CD14-positive monocyte (primary cell): ENCODE measurements around the gene IGFN1. TPM values are rescaled to one million over a fixed set of nuclear protein-coding genes. Genes with fewer than 3 reads are reported as not detected.

Source experiments
- DNase-seq, 3 donors: peaks; one replicate each; pipeline ENCODE4 v3.0.0-alpha.2; 2011 to 2022
- H2AFZ ChIP-seq: 2 replicates; pipeline ENCODE4 v1.6.0; 2012; ENCODE audit warnings: mild to moderate bottlenecking, low read depth, low read length, inconsistent platforms; ENCODE audit not compliant: insufficient read depth, poor library complexity, severe bottlenecking
- H3K27ac ChIP-seq, 2 donors: 1 replicate in 1 of 2; 2 replicates in 1 of 2; pipeline ENCODE4 v1.5.1; 2012 to 2013; ENCODE audit warnings: low read length in 2 of 2, control low read depth in 1 of 2, inconsistent platforms in 1 of 2, low read depth in 1 of 2, mild to moderate bottlenecking in 1 of 2
- H3K27me3 ChIP-seq, 2 donors: one replicate each; pipeline versions ENCODE4 v1.6.0 to v1.6.1; 2011 to 2013; ENCODE audit warnings: low read length in 2 of 2; ENCODE audit not compliant: control insufficient read depth in 2 of 2, insufficient read depth in 2 of 2
- H3K36me3 ChIP-seq, 2 donors: replicated peaks in 1 of 2; 1 replicate in 1 of 2; 2 replicates in 1 of 2; pipeline versions ENCODE4 v1.5.1 to v1.6.1; 2012 to 2013; ENCODE audit warnings: low read length in 2 of 2, control low read depth in 1 of 2, inconsistent platforms in 1 of 2, mild to moderate bottlenecking in 1 of 2; ENCODE audit not compliant: insufficient read depth in 2 of 2, control insufficient read depth in 1 of 2
- H3K4me1 ChIP-seq, 2 donors: 1 replicate in 1 of 2; 2 replicates in 1 of 2; pipeline versions ENCODE4 v1.5.1 to v1.6.1; 2012 to 2013; ENCODE audit warnings: low read length in 2 of 2, control low read depth in 1 of 2, inconsistent platforms in 1 of 2, mild to moderate bottlenecking in 1 of 2, moderate library complexity in 1 of 2; ENCODE audit not compliant: insufficient read depth in 2 of 2, control insufficient read depth in 1 of 2
- H3K4me2 ChIP-seq: replicated peaks from 2 replicates; pipeline ENCODE3; 2012; ENCODE audit warnings: low read length, moderate library complexity, mild to moderate bottlenecking; ENCODE audit not compliant: poor library complexity, severe bottlenecking; ENCODE audit errors: extremely low read depth
- H3K4me3 ChIP-seq, 3 experiments: fragments of 200-600 bp in 1 of 3; sonication (generic) in 1 of 3; replicated peaks in 1 of 3; 1 replicate in 2 of 3; 2 replicates in 1 of 3; pipeline ENCODE4 v1.5.1; 2011 to 2013; ENCODE audit warnings: low read length in 3 of 3, mild to moderate bottlenecking in 3 of 3, control low read depth in 2 of 3, low read depth in 2 of 3, inconsistent platforms in 1 of 3, moderate library complexity in 1 of 3
- H3K79me2 ChIP-seq: 2 replicates; pipeline ENCODE4 v1.6.0; 2012; ENCODE audit warnings: mild to moderate bottlenecking, control low read depth, inconsistent platforms, low read length, moderate library complexity; ENCODE audit not compliant: insufficient read depth
- H3K9ac ChIP-seq: 2 replicates; pipeline ENCODE4 v1.6.0; 2017; ENCODE audit warnings: low read length, mild to moderate bottlenecking; ENCODE audit not compliant: insufficient read depth, poor library complexity, severe bottlenecking
- H3K9me3 ChIP-seq, 2 donors: replicated peaks in 1 of 2; 1 replicate in 1 of 2; 2 replicates in 1 of 2; pipeline versions ENCODE4 v1.5.1 to v1.6.1; 2012 to 2013; ENCODE audit warnings: low read length in 2 of 2, control low read depth in 1 of 2; ENCODE audit not compliant: control insufficient read depth in 1 of 2, insufficient read depth in 1 of 2
- H4K20me1 ChIP-seq: 2 replicates; pipeline ENCODE4 v1.6.0; 2012; ENCODE audit warnings: mild to moderate bottlenecking, low read length, control low read depth, moderate library complexity; ENCODE audit not compliant: insufficient read depth
- H3K27ac Mint-ChIP-seq, 7 donors: one replicate each; pipeline ENCODE4 v1.8.0; 2020; ENCODE audit warnings: mild to moderate bottlenecking in 7 of 7, mixed read lengths in 7 of 7, moderate library complexity in 6 of 7, inconsistent platforms in 2 of 7
- H3K27me3 Mint-ChIP-seq, 3 donors: one replicate each; pipeline ENCODE4 v1.8.0; 2021 to 2022; ENCODE audit warnings: low read depth in 3 of 3, mild to moderate bottlenecking in 3 of 3, mixed read lengths in 3 of 3, moderate library complexity in 3 of 3, inconsistent platforms in 1 of 3
- H3K36me3 Mint-ChIP-seq, 2 donors: one replicate each; pipeline ENCODE4 v1.8.0; 2020; ENCODE audit warnings: mixed read lengths in 2 of 2, inconsistent platforms in 1 of 2, mild to moderate bottlenecking in 1 of 2
- H3K4me1 Mint-ChIP-seq: one replicate; pipeline ENCODE4 v1.8.0; 2020; ENCODE audit warnings: mild to moderate bottlenecking, mixed read lengths
- H3K4me3 Mint-ChIP-seq, 2 donors: one replicate each; pipeline ENCODE4 v1.8.0; 2020; ENCODE audit warnings: mild to moderate bottlenecking in 2 of 2, mixed read lengths in 2 of 2, moderate library complexity in 1 of 2
- H3K9me3 Mint-ChIP-seq, 7 donors: one replicate each; pipeline ENCODE4 v1.8.0; 2020 to 2022; ENCODE audit warnings: mixed read lengths in 7 of 7, mild to moderate bottlenecking in 6 of 7, moderate library complexity in 6 of 7, inconsistent platforms in 2 of 7
- WGBS: methylation state at CpG from one replicate; pipeline ENCODE4 v1.1.5; 2013; ENCODE audit warnings: missing lambda C conversion rate; ENCODE audit not compliant: insufficient coverage; 5-methylcytosine and 5-hydroxymethylcytosine counted together
- intact Hi-C, 2 donors: fragments of 100-400 bp; cut with micrococcal nuclease; formaldehyde crosslinking; loops; one replicate each; pipeline versions ENCODE4 v1.15.0 to v1.15.1; 2023
- polyA plus RNA-seq, 3 donors: library from polyadenylated mRNA; depleted of rRNA in 1 of 3; unstranded in 2 of 3; stranded (reverse) in 1 of 3; fragments of 300-500 nt in 2 of 3; fragments of >200 nt in 1 of 3; fragmentation: Illumina TruSeq in 2 of 3; gene quantifications; 1 replicate in 2 of 3; 2 replicates in 1 of 3; pipeline ENCODE4 v1.2.3, GENCODE V29; 2012 to 2021
- TF ChIP-seq, protein P1 (sequence below): fragments of 200-600 bp; IDR thresholded peaks from one replicate; pipeline ENCODE4 v1.8.0; 2022; ENCODE audit warnings: antibody characterized with exemption, mild to moderate bottlenecking

IGFN1 gene
- polyA plus RNA-seq, 3 donors = not detected

DNA sequence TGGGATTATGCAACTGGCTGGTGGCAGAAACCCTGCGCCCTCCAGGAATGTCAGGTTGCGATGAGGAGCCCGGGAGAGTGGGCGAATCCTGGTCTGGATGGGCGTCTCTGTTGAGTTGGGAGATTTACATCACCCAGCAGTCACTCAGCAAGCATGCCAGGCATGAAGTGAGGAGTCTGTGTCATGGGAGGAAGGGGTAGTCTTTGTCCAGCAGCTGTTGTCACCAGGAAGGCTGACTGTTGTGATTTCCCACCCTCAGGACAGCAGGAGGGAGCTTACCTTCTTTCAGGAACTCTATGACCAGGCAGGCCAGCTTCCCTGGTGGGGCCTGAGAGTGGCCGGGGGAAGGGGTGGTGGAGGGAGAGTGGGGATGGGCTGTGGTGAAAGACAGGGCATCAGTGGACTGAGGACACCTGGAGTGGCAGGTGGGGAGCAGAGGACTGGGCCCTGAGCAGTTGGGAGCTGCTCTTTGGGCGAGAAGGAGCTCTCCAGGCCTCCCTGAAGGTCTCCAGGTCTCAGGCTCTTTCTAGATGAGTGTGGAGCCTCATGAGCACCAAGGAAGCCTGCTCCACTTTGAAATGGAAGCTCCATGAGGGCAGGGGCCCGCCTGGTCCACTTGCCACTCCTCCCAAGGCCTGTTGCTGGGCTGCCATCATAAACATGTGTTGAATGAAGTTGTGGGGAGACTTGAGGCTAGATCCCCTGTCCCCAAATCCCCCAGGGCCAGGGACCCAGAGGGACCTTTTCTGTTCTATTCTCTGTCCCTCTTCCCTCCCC lies 71.3 kb downstream of the IGFN1 start:
- H3K4me1 Mint-ChIP-seq = peaks cover 3% of the 10 kb centered on the region
- no peak overlapping the region for H3K27ac ChIP-seq

GRCh38 chr1:201262963-201263608 lies 72.5 kb downstream of the IGFN1 start:
- WGBS = 98% methylated on average over 5 of the region's 7 CpGs

More for the DNA sequence above, 71.3 kb downstream of the IGFN1 start:
- intact Hi-C loops = no loop called here
- H3K27ac Mint-ChIP-seq = no peak overlapping the region
- H3K4me3 ChIP-seq = no peak overlapping the region
- no peak for DNase-seq
- H3K36me3 ChIP-seq = no peaks in the 10 kb centered on the region
- H3K27me3 Mint-ChIP-seq = peaks cover 26 to 29% (median 27%) of the 10 kb centered on the region in 3 donors
- no peaks in the 10 kb centered on the region for H3K9me3 Mint-ChIP-seq
- no peak overlapping the region for H3K9ac ChIP-seq
- H2AFZ ChIP-seq = no peak overlapping the region
- 94% methylated on average over 2 of the region's 8 CpGs for WGBS
- no peaks in the 10 kb centered on the region for H3K79me2 ChIP-seq
- peaks cover 0 to 13% of the 10 kb centered on the region in 2 donors for H3K27me3 ChIP-seq
- no peaks in the 10 kb centered on the region for H3K36me3 Mint-ChIP-seq
- peaks cover 0 to 5% of the 10 kb centered on the region in 2 donors for H3K4me1 ChIP-seq
- H3K4me3 Mint-ChIP-seq = no peak overlapping the region
- no peak overlapping the region for H3K4me2 ChIP-seq
- TF ChIP-seq, protein P1, sequence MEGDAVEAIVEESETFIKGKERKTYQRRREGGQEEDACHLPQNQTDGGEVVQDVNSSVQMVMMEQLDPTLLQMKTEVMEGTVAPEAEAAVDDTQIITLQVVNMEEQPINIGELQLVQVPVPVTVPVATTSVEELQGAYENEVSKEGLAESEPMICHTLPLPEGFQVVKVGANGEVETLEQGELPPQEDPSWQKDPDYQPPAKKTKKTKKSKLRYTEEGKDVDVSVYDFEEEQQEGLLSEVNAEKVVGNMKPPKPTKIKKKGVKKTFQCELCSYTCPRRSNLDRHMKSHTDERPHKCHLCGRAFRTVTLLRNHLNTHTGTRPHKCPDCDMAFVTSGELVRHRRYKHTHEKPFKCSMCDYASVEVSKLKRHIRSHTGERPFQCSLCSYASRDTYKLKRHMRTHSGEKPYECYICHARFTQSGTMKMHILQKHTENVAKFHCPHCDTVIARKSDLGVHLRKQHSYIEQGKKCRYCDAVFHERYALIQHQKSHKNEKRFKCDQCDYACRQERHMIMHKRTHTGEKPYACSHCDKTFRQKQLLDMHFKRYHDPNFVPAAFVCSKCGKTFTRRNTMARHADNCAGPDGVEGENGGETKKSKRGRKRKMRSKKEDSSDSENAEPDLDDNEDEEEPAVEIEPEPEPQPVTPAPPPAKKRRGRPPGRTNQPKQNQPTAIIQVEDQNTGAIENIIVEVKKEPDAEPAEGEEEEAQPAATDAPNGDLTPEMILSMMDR = no peak
- no peaks in the 10 kb centered on the region for H4K20me1 ChIP-seq
- no peaks in the 10 kb centered on the region for H3K9me3 ChIP-seq

More at GRCh38 chr1:201262963-201263608, 72.5 kb downstream of the IGFN1 start:
- Histone ChIP-seq H3K79me2 (no peaks in the 10 kb centered on the region), H3K27me3 (peaks cover 0 to 15% of the 10 kb centered on the region in 2 donors), H4K20me1 (no peaks in the 10 kb centered on the region), H3K9me3 (no peaks in the 10 kb centered on the region), H3K4me3 (no peak overlapping the region), H3K36me3 (no peaks in the 10 kb centered on the region), H2AFZ (no peak overlapping the region), H3K27ac (no peak overlapping the region), H3K9ac (no peak overlapping the region), H3K4me1 (peaks cover 0 to 5% of the 10 kb centered on the region in 2 donors), H3K4me2 (no peak overlapping the region)
- DNase-seq = no peak
- Mint-ChIP-seq H3K4me1 (peaks cover 3% of the 10 kb centered on the region), H3K27me3 (peaks cover 27 to 33% (median 30%) of the 10 kb centered on the region in 3 donors), H3K4me3 (no peak overlapping the region), H3K27ac (no peak overlapping the region), H3K9me3 (no peaks in the 10 kb centered on the region), H3K36me3 (no peaks in the 10 kb centered on the region)
- TF ChIP-seq, protein P1 = no peak
- intact Hi-C loops = no loop called here
